ENCODE data around the gene GATD1.

Gene GATD1

DNA sequence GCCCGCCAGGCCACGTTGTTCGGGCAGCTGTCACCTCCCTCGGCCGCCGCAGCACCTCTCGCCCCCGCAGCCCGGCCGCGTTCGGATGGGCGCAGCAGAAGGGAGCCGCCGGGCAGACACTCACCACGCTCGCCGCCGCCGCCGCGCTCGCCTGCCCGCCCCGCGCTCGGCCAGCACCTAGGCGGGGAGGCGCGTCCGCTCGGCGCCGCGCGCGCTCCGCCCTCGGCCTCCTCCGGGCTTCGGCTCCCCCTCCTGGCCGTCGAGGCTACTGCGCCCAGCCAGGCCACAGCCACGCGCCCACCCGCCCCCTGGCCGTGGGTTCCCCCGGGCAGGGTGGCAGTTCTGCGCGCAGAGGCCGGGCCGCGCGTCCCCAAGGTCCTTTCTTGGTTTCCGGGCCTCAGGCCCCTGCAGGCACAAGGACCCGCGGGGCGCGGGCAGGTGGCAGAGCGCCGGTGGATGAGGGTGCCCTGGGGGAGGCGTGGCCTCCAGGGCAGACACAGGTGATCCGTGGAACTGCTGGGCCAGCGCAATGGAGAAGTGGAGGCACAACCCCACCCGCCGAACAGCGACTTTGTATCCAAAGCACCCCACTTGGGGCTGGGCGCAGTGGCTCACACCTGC is 20.9 kb upstream of the GATD1 start, which contains the start of gene SLC25A22:
TSS of gene SLC25A22 (minus strand) at position 189 of the 621 bp plus-strand sequence. CDS start 3,275 bp downstream, outside the sequence.
- peak; percentile 98 for DNase-seq (ENCODE audit: low spot score)
- TF ChIP-seq, protein P1, sequence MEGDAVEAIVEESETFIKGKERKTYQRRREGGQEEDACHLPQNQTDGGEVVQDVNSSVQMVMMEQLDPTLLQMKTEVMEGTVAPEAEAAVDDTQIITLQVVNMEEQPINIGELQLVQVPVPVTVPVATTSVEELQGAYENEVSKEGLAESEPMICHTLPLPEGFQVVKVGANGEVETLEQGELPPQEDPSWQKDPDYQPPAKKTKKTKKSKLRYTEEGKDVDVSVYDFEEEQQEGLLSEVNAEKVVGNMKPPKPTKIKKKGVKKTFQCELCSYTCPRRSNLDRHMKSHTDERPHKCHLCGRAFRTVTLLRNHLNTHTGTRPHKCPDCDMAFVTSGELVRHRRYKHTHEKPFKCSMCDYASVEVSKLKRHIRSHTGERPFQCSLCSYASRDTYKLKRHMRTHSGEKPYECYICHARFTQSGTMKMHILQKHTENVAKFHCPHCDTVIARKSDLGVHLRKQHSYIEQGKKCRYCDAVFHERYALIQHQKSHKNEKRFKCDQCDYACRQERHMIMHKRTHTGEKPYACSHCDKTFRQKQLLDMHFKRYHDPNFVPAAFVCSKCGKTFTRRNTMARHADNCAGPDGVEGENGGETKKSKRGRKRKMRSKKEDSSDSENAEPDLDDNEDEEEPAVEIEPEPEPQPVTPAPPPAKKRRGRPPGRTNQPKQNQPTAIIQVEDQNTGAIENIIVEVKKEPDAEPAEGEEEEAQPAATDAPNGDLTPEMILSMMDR (IDR thresholded peaks at IDR 0.05; ENCODE audit: extremely low read depth, missing control alignments): peak; percentile 95

DNA sequence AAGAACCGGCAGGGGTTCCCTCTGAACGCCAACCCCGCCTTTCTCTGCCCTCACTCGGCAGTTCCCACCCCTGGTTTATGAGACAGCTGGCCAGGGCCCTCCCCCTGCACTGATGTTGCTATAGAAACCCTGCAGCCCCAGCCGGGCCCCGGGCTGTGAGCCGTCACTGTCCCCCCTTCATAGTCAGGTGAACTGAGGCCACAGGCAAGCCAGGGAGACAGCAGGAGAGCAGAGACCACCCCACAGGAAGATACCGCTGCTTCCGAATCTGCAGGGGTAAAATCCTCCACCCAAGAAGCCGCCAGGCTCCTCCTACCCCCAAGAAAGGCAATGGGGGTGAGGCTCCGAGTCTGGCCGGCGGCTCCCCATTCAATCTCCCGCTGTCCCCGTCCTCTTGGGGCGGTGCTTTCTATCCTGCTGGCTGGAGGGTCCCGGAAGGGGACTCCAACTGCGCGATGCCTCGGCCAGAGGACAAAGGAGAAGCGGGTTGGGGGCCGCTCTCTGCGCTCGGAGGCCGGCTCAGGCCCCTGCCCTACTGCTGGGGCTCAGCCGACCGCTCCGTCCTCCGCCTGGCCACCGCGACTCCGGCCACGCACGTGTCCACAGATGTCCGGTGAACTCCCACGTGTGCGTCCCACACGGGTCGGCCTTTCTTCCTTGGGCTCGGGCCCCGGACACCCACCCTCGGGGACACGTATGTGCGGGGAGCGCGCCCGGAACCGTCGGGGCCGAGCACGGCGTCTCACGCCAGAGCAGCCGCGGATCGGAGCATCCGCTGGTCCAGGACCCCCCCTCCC is 20.2 kb upstream of the GATD1 start:
- TF ChIP-seq, protein P1 (IDR thresholded peaks at IDR 0.05; ENCODE audit: extremely low read depth, missing control alignments): no peak
- peak; percentile 91 for DNase-seq (ENCODE audit: low spot score)

DNA sequence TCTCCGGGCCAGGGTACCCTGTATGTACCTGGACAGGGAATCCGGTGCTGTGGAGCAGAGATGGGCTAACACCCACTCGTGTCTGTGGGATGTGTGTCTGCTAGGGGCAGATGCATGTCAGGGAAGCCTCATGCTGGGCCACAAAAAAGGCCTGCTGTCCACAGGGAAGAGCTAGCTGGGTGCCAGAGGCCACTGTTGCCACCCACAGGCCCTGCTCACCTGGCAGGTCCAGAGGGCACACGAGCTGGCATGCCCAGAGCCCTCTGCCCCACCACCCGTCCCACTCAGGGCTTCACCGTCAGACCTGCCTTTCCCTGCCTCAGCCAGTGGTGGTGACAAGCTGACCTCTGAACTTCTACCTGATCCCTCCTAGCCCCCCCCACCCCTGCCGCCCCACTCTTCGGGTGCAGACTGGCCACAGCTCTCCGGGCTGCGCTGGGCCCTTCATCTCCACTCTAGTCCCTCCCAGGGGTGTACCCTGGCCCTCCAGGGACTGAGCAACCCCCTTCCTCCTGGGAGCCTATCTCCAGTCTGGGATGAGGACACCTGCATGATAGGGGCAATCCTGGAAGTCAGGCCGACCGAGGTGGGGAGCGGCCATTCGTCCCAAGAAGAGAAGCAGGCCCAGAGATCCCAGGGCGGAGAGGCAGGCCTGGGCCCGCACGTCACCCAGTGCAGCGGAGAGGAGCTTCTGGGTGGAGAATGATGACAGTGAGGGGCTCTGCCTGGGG is 19.4 kb upstream of the GATD1 start:
- TF ChIP-seq, protein P1 (IDR thresholded peaks at IDR 0.05; ENCODE audit: extremely low read depth, missing control alignments): no peak
- no peak for DNase-seq (ENCODE audit: low spot score)

DNA sequence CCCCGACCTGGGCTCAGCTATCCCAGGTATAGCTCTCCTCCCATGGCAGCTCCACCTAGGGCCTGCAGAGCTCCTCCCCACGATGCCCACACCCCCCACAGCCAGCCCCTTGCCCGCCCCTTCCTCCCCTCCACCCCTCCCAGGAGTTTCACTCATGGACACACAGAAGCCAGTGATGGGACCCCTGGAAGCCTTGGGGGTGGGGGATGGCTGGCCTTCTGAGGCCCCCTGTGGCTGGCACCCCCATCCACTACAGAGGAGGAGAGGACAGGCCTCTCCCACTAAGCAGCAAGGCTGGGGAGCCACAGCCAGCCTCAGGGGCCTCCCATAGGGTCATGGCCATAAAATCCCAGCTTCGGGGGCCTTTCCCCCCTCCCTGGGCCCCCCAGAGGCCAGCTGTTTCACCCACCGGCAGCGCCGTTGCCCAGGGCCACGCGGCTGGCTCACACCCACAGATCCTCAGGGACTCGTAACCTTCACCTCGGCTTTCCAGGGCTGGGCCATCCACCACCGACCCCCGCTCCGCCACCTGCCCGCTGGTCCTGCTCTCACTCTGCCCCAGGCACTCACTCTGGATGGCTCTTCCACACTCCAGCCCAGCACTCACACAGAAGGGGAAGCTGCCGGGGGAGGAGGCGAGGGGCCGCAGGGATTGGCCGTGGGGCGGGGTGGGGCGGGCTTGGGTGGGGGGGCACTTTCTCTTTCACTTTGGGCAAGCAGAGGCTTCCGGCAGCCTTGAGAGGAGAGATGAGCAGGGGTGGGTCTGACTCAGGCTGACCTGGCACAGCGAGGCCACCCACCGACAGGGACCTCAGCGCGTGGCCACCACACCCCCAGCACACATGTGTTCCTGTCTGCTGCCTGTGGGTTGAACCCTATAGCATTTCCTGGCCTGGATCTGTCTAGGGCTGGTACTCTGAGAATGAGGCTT is 18.6 kb upstream of the GATD1 start:
- DNase-seq (ENCODE audit: low spot score): peak; percentile 96
- TF ChIP-seq, protein P1 (IDR thresholded peaks at IDR 0.05; ENCODE audit: extremely low read depth, missing control alignments): no peak

DNA sequence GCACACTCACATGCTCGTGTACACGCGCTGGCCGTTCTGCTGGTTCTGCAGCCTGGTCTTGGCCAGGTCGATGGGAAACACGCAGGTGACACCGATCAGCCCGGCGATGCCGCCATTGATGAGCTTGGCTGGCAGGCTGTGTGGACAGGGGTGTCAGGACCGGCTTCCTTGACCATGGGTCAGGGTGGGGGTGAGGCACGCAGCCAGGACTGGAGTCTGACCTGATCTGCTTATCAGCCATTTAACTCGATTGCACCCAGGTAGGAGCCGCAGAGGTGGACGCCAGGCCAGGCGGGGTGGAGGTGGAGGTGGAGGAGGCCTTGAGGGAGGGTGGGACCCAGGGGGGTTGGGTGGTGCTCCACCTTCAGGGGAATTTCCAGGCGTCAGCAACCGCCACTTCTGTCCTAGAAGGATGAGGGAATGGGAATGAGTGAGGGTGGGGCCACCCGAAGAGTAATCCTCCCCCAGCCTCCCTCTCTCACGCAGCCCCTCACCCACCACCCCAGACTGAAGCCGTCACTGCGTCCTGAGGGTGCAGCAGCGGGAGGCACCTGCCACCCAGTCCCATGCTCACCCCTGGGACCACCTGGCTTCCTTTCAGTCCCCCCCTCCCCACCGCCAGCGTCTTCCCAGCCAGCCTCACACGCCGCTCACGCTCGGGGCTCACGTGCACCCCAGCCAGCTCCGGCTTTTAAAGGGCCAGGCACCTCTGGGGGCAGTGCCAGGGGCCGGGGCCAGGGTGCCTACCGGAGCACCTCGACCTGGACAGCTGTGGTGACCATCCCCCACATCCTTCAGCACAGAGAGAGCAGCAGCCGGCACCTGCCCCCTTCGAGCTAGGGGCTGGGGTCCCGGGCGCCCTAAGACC is 17.7 kb upstream of the GATD1 start:
- TF ChIP-seq, protein P1 (IDR thresholded peaks at IDR 0.05; ENCODE audit: extremely low read depth, missing control alignments): no peak
- no peak for DNase-seq (ENCODE audit: low spot score)
